ENCODE results near the gene BMP2K. TPM values are rescaled to one million over a fixed set of nuclear protein-coding genes. Genes with fewer than 3 reads are reported as not detected.
A peak's percentile ranks its signal among the peaks of the same experiment; 100 is the strongest.

Gene BMP2K
- total RNA-seq, 2 experiments from 2014 or later = 4.6 to 5.6 TPM

- ATAC-seq (ENCODE audit: poor library complexity) (peak; percentile 17), DNase-seq (peak in 2 of 14 experiments; percentile 23 to 27)
- H3K4me3 ChIP-seq (ENCODE audit: low read length) = peak overlapping the region; percentile 72
- CTCF ChIA-PET = interaction anchor here (0.6 kb wide), 1 partner anchor 87 kb away, joined by 3 read pairs; no protein-coding TSS in a partner anchor
- TF ChIP-seq CTCF (IDR thresholded peaks at IDR 0.05) = no peak
- Mint-ChIP-seq H3K9me3 (no peaks in the 10 kb centered on the region), H3K36me3 (ENCODE audit: low read depth) (peaks cover 12% of the 10 kb centered on the region), H3K27me3 (no peaks in the 10 kb centered on the region), H3K4me3 (peak overlapping the region; percentile 95), H3K4me1 (ENCODE audit: low read depth) (peaks cover 20% of the 10 kb centered on the region), H3K27ac (peak overlapping the region; percentile 97)
- intact Hi-C loops (cut with DNase I, micrococcal nuclease) = loop anchor here (5.0 to 10.0 kb wide), 8 partner anchors 40 to 1705 kb away; partner anchors contain the start of gene PAQR3 (in 1 of the 2)
- no peak overlapping the region for H3K27ac ChIP-seq (ENCODE audit: low read depth in 1 of 2, low read length in 2 of 2)
- POLR2A ChIA-PET = no interaction called here
- no peaks in the 10 kb centered on the region for H3K9me3 ChIP-seq (ENCODE audit: control insufficient read depth in 1 of 2, insufficient read depth in 1 of 2, low read length in 2 of 2)
- H3K27me3 ChIP-seq (ENCODE audit: control insufficient read depth in 1 of 2, insufficient read depth in 2 of 2, low read length in 2 of 2) = no peaks in the 10 kb centered on the region
- H3K4me1 ChIP-seq (ENCODE audit: insufficient read depth, low read length) = peaks cover 15% of the 10 kb centered on the region
- no peaks in the 10 kb centered on the region for H3K36me3 ChIP-seq (ENCODE audit: insufficient read depth, low read length)
Measured at GRCh38 chr4:78777576-78777940, 1.4 kb downstream of the BMP2K start.

- ATAC-seq (ENCODE audit: poor library complexity) = no peak
- DNase-seq = no peak
- Mint-ChIP-seq H3K9me3 (no peaks in the 10 kb centered on the region), H3K27me3 (no peaks in the 10 kb centered on the region), H3K27ac (no peak overlapping the region), H3K36me3 (ENCODE audit: low read depth) (peaks cover 12% of the 10 kb centered on the region), H3K4me3 (no peak overlapping the region), H3K4me1 (ENCODE audit: low read depth) (peaks cover 20% of the 10 kb centered on the region)
- Histone ChIP-seq H3K27me3 (ENCODE audit: control insufficient read depth in 1 of 2, insufficient read depth in 2 of 2, low read length in 2 of 2) (no peaks in the 10 kb centered on the region), H3K9me3 (ENCODE audit: control insufficient read depth in 1 of 2, insufficient read depth in 1 of 2, low read length in 2 of 2) (no peaks in the 10 kb centered on the region), H3K4me1 (ENCODE audit: insufficient read depth, low read length) (peaks cover 15% of the 10 kb centered on the region), H3K27ac (ENCODE audit: low read depth in 1 of 2, low read length in 2 of 2) (no peak overlapping the region), H3K36me3 (ENCODE audit: insufficient read depth, low read length) (no peaks in the 10 kb centered on the region), H3K4me3 (ENCODE audit: low read length) (no peak overlapping the region)
- intact Hi-C loops (cut with DNase I, micrococcal nuclease) = loop anchor here (5.0 to 10.0 kb wide), 8 partner anchors 39 to 1706 kb away; partner anchors contain the start of gene PAQR3 (in 1 of the 2)
- no peak for TF ChIP-seq CTCF (IDR thresholded peaks at IDR 0.05)
- ChIA-PET CTCF (no interaction called here), POLR2A (no interaction called here)
Measured at GRCh38 chr4:78778530-78778929, 2.4 kb downstream of the BMP2K start.

- H3K9me3 Mint-ChIP-seq = no peaks in the 10 kb centered on the region
- Histone ChIP-seq H3K27ac (ENCODE audit: low read depth in 1 of 2, low read length in 2 of 2) (no peak overlapping the region), H3K4me1 (ENCODE audit: insufficient read depth, low read length) (peaks cover 15% of the 10 kb centered on the region), H3K4me3 (ENCODE audit: low read length) (no peak overlapping the region), H3K27me3 (ENCODE audit: control insufficient read depth in 1 of 2, insufficient read depth in 2 of 2, low read length in 2 of 2) (no peaks in the 10 kb centered on the region), H3K36me3 (ENCODE audit: insufficient read depth, low read length) (no peaks in the 10 kb centered on the region), H3K9me3 (ENCODE audit: control insufficient read depth in 1 of 2, insufficient read depth in 1 of 2, low read length in 2 of 2) (no peaks in the 10 kb centered on the region)
- DNase-seq (no peak), ATAC-seq (ENCODE audit: poor library complexity) (no peak)
- ChIA-PET POLR2A (no interaction called here), CTCF (no interaction called here)
- H3K27me3 Mint-ChIP-seq = no peaks in the 10 kb centered on the region
- TF ChIP-seq CTCF (IDR thresholded peaks at IDR 0.05) = no peak
- intact Hi-C loops (cut with DNase I, micrococcal nuclease) = loop anchor here (5.0 to 10.0 kb wide), 8 partner anchors 38 to 1707 kb away; partner anchors contain the start of gene PAQR3 (in 1 of the 2)
- H3K27ac Mint-ChIP-seq = no peak overlapping the region
- H3K4me1 Mint-ChIP-seq (ENCODE audit: low read depth) = peaks cover 26% of the 10 kb centered on the region
- peaks cover 12% of the 10 kb centered on the region for H3K36me3 Mint-ChIP-seq (ENCODE audit: low read depth)
- H3K4me3 Mint-ChIP-seq = no peak overlapping the region
Measured at GRCh38 chr4:78779280-78779679, 3.1 kb downstream of the BMP2K start.
